ENCODE measurements around the gene AFAP1. TPM values are rescaled to one million over a fixed set of nuclear protein-coding genes. Genes with fewer than 3 reads are reported as not detected.

AFAP1 gene
- total RNA-seq, 4 donors from 2014 or later, result 8.2 to 22.3 (median 15.2) TPM

DNA sequence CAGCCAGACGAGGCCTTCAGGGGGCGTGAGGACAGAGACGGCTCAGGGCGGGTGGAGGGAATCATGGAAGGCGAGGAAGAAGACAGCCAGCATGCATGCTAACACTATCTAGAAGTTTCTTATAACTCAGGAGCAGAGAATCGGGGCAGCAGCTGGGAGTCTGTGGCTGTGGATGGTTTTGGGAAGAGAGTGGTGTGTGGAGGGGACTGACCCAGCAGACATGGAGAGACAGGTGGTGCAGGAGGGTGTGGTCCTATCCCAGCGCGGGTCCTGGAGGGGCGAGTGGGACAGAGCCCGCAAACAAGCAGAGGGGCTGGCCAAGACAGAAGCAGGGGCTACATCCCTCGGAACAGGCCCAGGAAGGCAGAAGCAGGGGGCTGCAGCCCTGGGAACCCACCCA lies 192.1 kb downstream of the AFAP1 start:
- intact Hi-C loops (cut with DNase I; ENCODE audit: low total_unique reads), result no loop called here
- DNase-seq (ENCODE audit: low spot score in 2 of 2), result no peak
- no peak overlapping the region for H3K4me3 ChIP-seq (ENCODE audit: low read depth, poor library complexity, severe bottlenecking)
- TF ChIP-seq, protein P1, sequence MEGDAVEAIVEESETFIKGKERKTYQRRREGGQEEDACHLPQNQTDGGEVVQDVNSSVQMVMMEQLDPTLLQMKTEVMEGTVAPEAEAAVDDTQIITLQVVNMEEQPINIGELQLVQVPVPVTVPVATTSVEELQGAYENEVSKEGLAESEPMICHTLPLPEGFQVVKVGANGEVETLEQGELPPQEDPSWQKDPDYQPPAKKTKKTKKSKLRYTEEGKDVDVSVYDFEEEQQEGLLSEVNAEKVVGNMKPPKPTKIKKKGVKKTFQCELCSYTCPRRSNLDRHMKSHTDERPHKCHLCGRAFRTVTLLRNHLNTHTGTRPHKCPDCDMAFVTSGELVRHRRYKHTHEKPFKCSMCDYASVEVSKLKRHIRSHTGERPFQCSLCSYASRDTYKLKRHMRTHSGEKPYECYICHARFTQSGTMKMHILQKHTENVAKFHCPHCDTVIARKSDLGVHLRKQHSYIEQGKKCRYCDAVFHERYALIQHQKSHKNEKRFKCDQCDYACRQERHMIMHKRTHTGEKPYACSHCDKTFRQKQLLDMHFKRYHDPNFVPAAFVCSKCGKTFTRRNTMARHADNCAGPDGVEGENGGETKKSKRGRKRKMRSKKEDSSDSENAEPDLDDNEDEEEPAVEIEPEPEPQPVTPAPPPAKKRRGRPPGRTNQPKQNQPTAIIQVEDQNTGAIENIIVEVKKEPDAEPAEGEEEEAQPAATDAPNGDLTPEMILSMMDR (IDR thresholded peaks at IDR 0.05), result no peak
- TF ChIP-seq POLR2A (IDR thresholded peaks at IDR 0.05), result no peak
- WGBS, 2 donors, result 93 to 94% methylated on average over 11 of the region's 11 CpGs

DNA sequence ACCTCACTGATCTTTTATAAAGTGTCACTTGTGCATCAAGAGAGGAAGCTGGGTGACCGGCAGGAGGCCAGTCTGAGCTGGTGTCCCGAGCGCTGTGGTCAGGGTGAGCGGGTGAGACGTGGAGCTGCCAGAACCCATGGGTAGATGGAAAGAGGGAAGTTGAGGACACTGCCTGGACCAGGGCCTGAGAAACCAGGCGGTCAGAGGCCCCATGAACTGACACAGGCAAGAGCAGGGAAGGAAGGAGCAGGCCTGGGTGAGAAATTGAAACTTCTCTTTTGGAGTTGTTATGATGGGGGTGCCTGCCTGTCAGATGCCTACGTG lies 192.6 kb downstream of the AFAP1 start:
- no peak for DNase-seq (ENCODE audit: low spot score in 2 of 2)
- TF ChIP-seq POLR2A (IDR thresholded peaks at IDR 0.05), result no peak
- TF ChIP-seq, protein P1 (IDR thresholded peaks at IDR 0.05), result no peak
- intact Hi-C loops (cut with DNase I; ENCODE audit: low total_unique reads), result no loop called here
- 84 to 92% methylated on average over 7 of the region's 7 CpGs for WGBS, 2 donors
- H3K4me3 ChIP-seq (ENCODE audit: low read depth, poor library complexity, severe bottlenecking), result no peak overlapping the region

GRCh38 chr4:7746351-7747061 lies 193.2 kb downstream of the AFAP1 start:
- no peak for TF ChIP-seq POLR2A (IDR thresholded peaks at IDR 0.05)
- TF ChIP-seq, protein P1 (IDR thresholded peaks at IDR 0.05), result no peak
- no peak for DNase-seq (ENCODE audit: low spot score in 2 of 2)
- no peak overlapping the region for H3K4me3 ChIP-seq (ENCODE audit: low read depth, poor library complexity, severe bottlenecking)
- intact Hi-C loops (cut with DNase I; ENCODE audit: low total_unique reads), result no loop called here
- 79 to 86% methylated on average over 20 of the region's 20 CpGs for WGBS, 2 donors

DNA sequence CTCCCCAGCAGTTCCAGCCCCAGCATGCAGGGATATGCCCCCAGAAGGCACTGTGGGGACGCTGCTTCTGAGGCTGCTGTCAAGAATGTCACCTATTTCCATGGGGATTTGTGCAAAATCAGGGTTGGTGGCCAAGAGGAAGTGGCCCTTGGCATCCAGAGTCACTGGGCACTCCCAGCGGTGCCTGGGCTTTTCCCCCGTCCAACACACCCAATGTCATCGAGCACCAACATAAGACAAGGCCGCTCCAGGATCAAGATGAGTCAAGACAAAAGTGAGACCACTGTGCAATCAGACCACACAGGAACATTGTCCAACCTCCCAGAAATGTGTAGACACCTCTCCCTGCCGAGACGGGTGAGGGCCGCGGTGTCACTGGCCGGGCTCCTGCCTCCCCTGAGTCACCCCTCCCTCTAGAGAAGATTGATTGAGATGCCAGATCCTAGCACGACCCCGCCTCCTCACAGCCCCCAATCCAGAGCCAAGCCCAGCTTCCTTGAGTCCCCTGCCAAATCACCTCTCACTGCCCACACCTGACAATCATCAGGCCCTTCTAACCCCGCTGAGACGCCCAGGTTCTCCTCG lies 194.3 kb downstream of the AFAP1 start:
- intact Hi-C loops (cut with DNase I; ENCODE audit: low total_unique reads), result no loop called here
- H3K4me3 ChIP-seq (ENCODE audit: low read depth, poor library complexity, severe bottlenecking), result no peak overlapping the region
- WGBS, 2 donors, result 81 to 92% methylated on average over 15 of the region's 15 CpGs
- TF ChIP-seq POLR2A (IDR thresholded peaks at IDR 0.05), result no peak
- TF ChIP-seq, protein P1 (IDR thresholded peaks at IDR 0.05), result no peak
- no peak for DNase-seq (ENCODE audit: low spot score in 2 of 2)

GRCh38 chr4:7744142-7744804 lies 195.4 kb downstream of the AFAP1 start:
- intact Hi-C loops (cut with DNase I; ENCODE audit: low total_unique reads), result no loop called here
- 81% methylated on average over 16 of the region's 16 CpGs for WGBS, 2 donors
- TF ChIP-seq, protein P1 (IDR thresholded peaks at IDR 0.05), result no peak
- no peak for TF ChIP-seq POLR2A (IDR thresholded peaks at IDR 0.05)
- DNase-seq (ENCODE audit: low spot score in 2 of 2), result no peak
- no peak overlapping the region for H3K4me3 ChIP-seq (ENCODE audit: low read depth, poor library complexity, severe bottlenecking)

Data from lower leg skin (tissue), 4 donors.